GM23248 (cell line): ENCODE data around the gene LDLRAD4. TPM values are rescaled to one million over a fixed set of nuclear protein-coding genes. Genes with fewer than 3 reads are reported as not detected.
"Not testable (repeated sequence)": the region's sequence is repeated elsewhere in the genome, so short reads cannot be mapped to it uniquely, and the experiment has no call there.

ENCODE experiments used
- DNase-seq: peaks from one replicate; pipeline ENCODE4 v3.0.0-alpha.2; 2015
- H2AFZ ChIP-seq: fragments of 200-600 bp; sonication (generic); 2 replicates; pipeline ENCODE4 v1.6.1; 2016; ENCODE audit warnings: antibody characterized with exemption
- H3F3A ChIP-seq: fragments of 200-600 bp; sonication (generic); 2 replicates; pipeline ENCODE4 v1.6.1; 2016; ENCODE audit warnings: mild to moderate bottlenecking, antibody characterized with exemption, mixed run types; ENCODE audit not compliant: insufficient read depth
- H3K27ac ChIP-seq: fragments of 200-600 bp; sonication (generic); 2 replicates; pipeline ENCODE4 v1.5.1; 2016; ENCODE audit warnings: mild to moderate bottlenecking
- H3K27me3 ChIP-seq: fragments of 200-600 bp; sonication (generic); replicated peaks from 2 replicates; pipeline ENCODE4 v1.6.1; 2016; ENCODE audit warnings: mild to moderate bottlenecking; ENCODE audit not compliant: insufficient read depth
- H3K36me3 ChIP-seq: fragments of 200-600 bp; sonication (generic); 2 replicates; pipeline ENCODE4 v1.6.1; 2016; ENCODE audit warnings: low read depth, mild to moderate bottlenecking
- H3K4me1 ChIP-seq: fragments of 200-600 bp; sonication (generic); 2 replicates; pipeline ENCODE4 v1.6.1; 2016; ENCODE audit warnings: mild to moderate bottlenecking; ENCODE audit not compliant: insufficient read depth
- H3K4me2 ChIP-seq: fragments of 200-600 bp; sonication (generic); one replicate; pipeline ENCODE4 v1.6.1; 2016; ENCODE audit warnings: mild to moderate bottlenecking; ENCODE audit not compliant: unreplicated experiment
- H3K4me3 ChIP-seq: fragments of 200-600 bp; sonication (generic); 2 replicates; pipeline ENCODE4 v1.5.1; 2016; ENCODE audit warnings: mild to moderate bottlenecking
- H3K79me2 ChIP-seq: fragments of 200-600 bp; sonication (generic); 2 replicates; pipeline ENCODE4 v1.6.1; 2016; ENCODE audit warnings: mild to moderate bottlenecking; ENCODE audit not compliant: insufficient read depth
- H3K9ac ChIP-seq: fragments of 200-600 bp; sonication (generic); 2 replicates; pipeline ENCODE4 v1.6.1; 2016; ENCODE audit warnings: mild to moderate bottlenecking
- H3K9me2 ChIP-seq: fragments of 200-600 bp; sonication (generic); 2 replicates; pipeline ENCODE4 v1.6.1; 2016; ENCODE audit warnings: mixed run types, mild to moderate bottlenecking, moderate library complexity; ENCODE audit not compliant: insufficient read depth
- H3K9me3 ChIP-seq: fragments of 200-600 bp; sonication (generic); one replicate; pipeline ENCODE4 v1.6.1; 2017; ENCODE audit warnings: low read depth
- H4K20me1 ChIP-seq: fragments of 200-600 bp; sonication (generic); 2 replicates; pipeline ENCODE4 v1.6.0; 2016; ENCODE audit not compliant: insufficient read depth
- EZH2 ChIP-seq: fragments of 200-600 bp; sonication (generic); IDR thresholded peaks from 2 replicates; pipeline ENCODE4 v1.6.1; 2018; ENCODE audit warnings: antibody characterized with exemption, mild to moderate bottlenecking; ENCODE audit not compliant: insufficient read depth, poor library complexity, severe bottlenecking
- EZH2phosphoT487 ChIP-seq: fragments of 200-600 bp; sonication (generic); IDR thresholded peaks from 2 replicates; pipeline ENCODE4 v1.6.1; 2018; ENCODE audit warnings: antibody characterized with exemption, moderate library complexity, mild to moderate bottlenecking, low read depth; ENCODE audit not compliant: insufficient read depth
- WGBS, 2 experiments: methylation state at CpG; one replicate each; pipeline ENCODE4 v1.1.6; 2015 to 2017; ENCODE audit warnings: low lambda C conversion rate in 2 of 2, low coverage in 1 of 2; ENCODE audit errors: missing lambda C conversion rate in 2 of 2; 5-methylcytosine and 5-hydroxymethylcytosine counted together
- in situ Hi-C: fragments of 300-500 bp; cut with MboI; formaldehyde crosslinking; loops from 2 replicates; pipeline ENCODE4 v1.15.0; 2020
- polyA plus RNA-seq: library from polyadenylated mRNA; unstranded; fragments of >200 nt; fragmentation: Nextera tagmentation; extraction: Ambion mirVana; gene quantifications from 2 replicates; pipeline ENCODE4 v1.2.1, GENCODE V29; 2016
- total RNA-seq: library from RNA; depleted of rRNA; stranded (reverse); fragments of >200 nt; shearing (Covaris generic); gene quantifications from 2 replicates; pipeline ENCODE4 v1.2.3, GENCODE V29; 2014

Gene LDLRAD4
- total and polyA plus RNA-seq, 2 experiments from 2014 or later: not detected

- Histone ChIP-seq H2AFZ (no peak overlapping the region), H3K27ac (no peak overlapping the region)
These were observed 388.2 kb downstream of the LDLRAD4 start for GRCh38 chr18:13606604-13607254.

GRCh38 chr18:13608024-13608562 is 389.5 kb downstream of the LDLRAD4 start:
- 87 to 88% methylated on average over 9 to 10 of the region's 10 CpGs for WGBS, 2 experiments
- peaks cover 40% of the 10 kb centered on the region for H3K27me3 ChIP-seq
- H3K4me2 ChIP-seq, H3K9ac ChIP-seq, H3K36me3 ChIP-seq, H2AFZ ChIP-seq, H3K4me1 ChIP-seq, H3K9me2 ChIP-seq, H3K79me2 ChIP-seq, H3K27ac ChIP-seq, DNase-seq, H3K4me3 ChIP-seq, H3K9me3 ChIP-seq, in situ Hi-C loops, H4K20me1 ChIP-seq, H3F3A ChIP-seq: not testable (repeated sequence)

More at GRCh38 chr18:13606604-13607254, 388.2 kb downstream of the LDLRAD4 start:
- Histone ChIP-seq H3K9me2 (no peaks in the 10 kb centered on the region), H3K79me2 (no peaks in the 10 kb centered on the region), H3K4me1 (no peaks in the 10 kb centered on the region), H3K36me3 (no peaks in the 10 kb centered on the region), H3K27me3 (peaks cover 27% of the 10 kb centered on the region), H3K4me2 (no peak overlapping the region), H3F3A (no peaks in the 10 kb centered on the region; the same call in 1 of the 2 replicates), H3K4me3 (no peak overlapping the region), H3K9ac (no peak overlapping the region), H3K9me3 (no peaks in the 10 kb centered on the region), H4K20me1 (no peaks in the 10 kb centered on the region)
- TF ChIP-seq EZH2: no peak
- no peak for TF ChIP-seq EZH2phosphoT487
- in situ Hi-C loops: no loop called here
- no peak for DNase-seq
- WGBS, 2 experiments: 2 to 3% methylated on average over 6 of the region's 6 CpGs

- Histone ChIP-seq H3K4me2 (no peak overlapping the region), H3K27me3 (peaks cover 49% of the 10 kb centered on the region), H3K9ac (no peak overlapping the region), H3F3A (no peaks in the 10 kb centered on the region; the same call in 1 of the 2 replicates), H3K9me3 (no peaks in the 10 kb centered on the region), H3K79me2 (no peaks in the 10 kb centered on the region), H3K4me3 (no peak overlapping the region), H3K27ac (no peak overlapping the region), H3K9me2 (no peaks in the 10 kb centered on the region), H3K36me3 (no peaks in the 10 kb centered on the region), H2AFZ (no peak overlapping the region), H3K4me1 (no peaks in the 10 kb centered on the region), H4K20me1 (no peaks in the 10 kb centered on the region)
- TF ChIP-seq EZH2phosphoT487 (no peak), EZH2 (no peak)
- in situ Hi-C loops: no loop called here
- no peak for DNase-seq
- 76 to 78% methylated on average over 16 of the region's 16 CpGs for WGBS, 2 experiments
These were observed 390.4 kb downstream of the LDLRAD4 start for GRCh38 chr18:13608791-13609532.

- Histone ChIP-seq H3K79me2 (no peaks in the 10 kb centered on the region), H3K36me3 (no peaks in the 10 kb centered on the region), H3K4me1 (no peaks in the 10 kb centered on the region), H3F3A (no peaks in the 10 kb centered on the region; the same call in 1 of the 2 replicates), H3K9ac (peak overlapping the region; percentile 62; the same call in 1 of the 2 replicates), H4K20me1 (no peaks in the 10 kb centered on the region), H3K27ac (no peak overlapping the region), H2AFZ (peak overlapping the region; percentile 63), H3K9me2 (no peaks in the 10 kb centered on the region), H3K27me3 (peaks cover 51% of the 10 kb centered on the region), H3K9me3 (no peaks in the 10 kb centered on the region), H3K4me3 (peak overlapping the region; percentile 66), H3K4me2 (peak overlapping the region; percentile 83)
- in situ Hi-C loops: no loop called here
- DNase-seq: peak; percentile 27
- no peak for TF ChIP-seq EZH2
- TF ChIP-seq EZH2phosphoT487: no peak
- WGBS, 2 experiments: 19 to 20% methylated on average over 11 of the region's 11 CpGs
These were observed 392.1 kb downstream of the LDLRAD4 start for GRCh38 chr18:13610555-13611141.
